ENCODE measurements around the gene KNG1.

KNG1 gene

DNA sequence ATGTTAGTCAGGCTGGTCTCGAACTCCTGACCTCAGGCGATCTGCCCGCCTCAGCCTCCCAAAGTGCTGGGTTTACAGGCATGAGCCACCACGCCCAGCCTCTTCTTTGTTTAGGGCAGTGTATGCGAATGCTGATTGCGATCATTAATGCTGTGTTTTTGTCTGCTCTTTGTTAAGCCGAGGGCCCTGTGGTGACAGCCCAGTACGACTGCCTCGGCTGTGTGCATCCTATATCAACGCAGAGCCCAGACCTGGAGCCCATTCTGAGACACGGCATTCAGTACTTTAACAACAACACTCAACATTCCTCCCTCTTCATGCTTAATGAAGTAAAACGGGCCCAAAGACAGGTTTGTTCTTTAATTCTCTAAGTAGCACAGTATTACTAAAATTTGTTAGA lies 7.8 kb downstream of the KNG1 start:
- Histone ChIP-seq H3K27ac (no peak overlapping the region), H3K9me3 (ENCODE audit: severe bottlenecking) (no peaks in the 10 kb centered on the region), H3K4me3 (ENCODE audit: low read depth, low read length) (no peak overlapping the region), H3K27me3 (ENCODE audit: insufficient read depth, low read depth, severe bottlenecking) (no peaks in the 10 kb centered on the region), H3K36me3 (no peaks in the 10 kb centered on the region)
- DNase-seq: no peak
- TF ChIP-seq, protein P1, sequence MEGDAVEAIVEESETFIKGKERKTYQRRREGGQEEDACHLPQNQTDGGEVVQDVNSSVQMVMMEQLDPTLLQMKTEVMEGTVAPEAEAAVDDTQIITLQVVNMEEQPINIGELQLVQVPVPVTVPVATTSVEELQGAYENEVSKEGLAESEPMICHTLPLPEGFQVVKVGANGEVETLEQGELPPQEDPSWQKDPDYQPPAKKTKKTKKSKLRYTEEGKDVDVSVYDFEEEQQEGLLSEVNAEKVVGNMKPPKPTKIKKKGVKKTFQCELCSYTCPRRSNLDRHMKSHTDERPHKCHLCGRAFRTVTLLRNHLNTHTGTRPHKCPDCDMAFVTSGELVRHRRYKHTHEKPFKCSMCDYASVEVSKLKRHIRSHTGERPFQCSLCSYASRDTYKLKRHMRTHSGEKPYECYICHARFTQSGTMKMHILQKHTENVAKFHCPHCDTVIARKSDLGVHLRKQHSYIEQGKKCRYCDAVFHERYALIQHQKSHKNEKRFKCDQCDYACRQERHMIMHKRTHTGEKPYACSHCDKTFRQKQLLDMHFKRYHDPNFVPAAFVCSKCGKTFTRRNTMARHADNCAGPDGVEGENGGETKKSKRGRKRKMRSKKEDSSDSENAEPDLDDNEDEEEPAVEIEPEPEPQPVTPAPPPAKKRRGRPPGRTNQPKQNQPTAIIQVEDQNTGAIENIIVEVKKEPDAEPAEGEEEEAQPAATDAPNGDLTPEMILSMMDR (IDR thresholded peaks at IDR 0.05; ENCODE audit: low read depth, low read length): no peak

DNA sequence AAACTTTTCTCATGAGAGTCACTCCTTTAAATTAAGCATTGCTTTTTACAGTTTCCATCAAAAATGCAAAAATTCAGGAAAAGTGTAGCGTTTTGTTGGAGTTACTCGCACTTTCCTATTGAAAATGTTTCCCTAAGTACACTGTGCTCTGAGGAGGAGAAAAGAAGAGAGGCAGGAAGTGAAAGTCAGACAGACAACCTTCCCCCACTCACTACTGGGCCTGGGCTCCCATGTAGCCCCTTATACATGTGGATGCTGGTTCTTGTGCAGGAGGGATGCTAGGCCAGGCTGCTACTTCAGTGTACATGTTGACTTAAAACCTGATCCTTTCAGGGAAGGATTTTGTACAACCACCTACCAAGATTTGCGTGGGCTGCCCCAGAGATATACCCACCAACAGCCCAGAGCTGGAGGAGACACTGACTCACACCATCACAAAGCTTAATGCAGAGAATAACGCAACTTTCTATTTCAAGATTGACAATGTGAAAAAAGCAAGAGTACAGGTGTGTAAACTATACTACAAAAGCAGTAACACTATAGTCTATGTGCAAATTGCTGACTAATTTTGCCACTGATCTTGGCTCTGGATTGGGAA lies 15.1 kb downstream of the KNG1 start:
- peaks cover 4% of the 10 kb centered on the region for H3K27me3 ChIP-seq (ENCODE audit: insufficient read depth, low read depth, severe bottlenecking)
- TF ChIP-seq, protein P1 (IDR thresholded peaks at IDR 0.05; ENCODE audit: low read depth, low read length): no peak
- H3K27ac ChIP-seq: no peak overlapping the region
- H3K4me3 ChIP-seq (ENCODE audit: low read depth, low read length): no peak overlapping the region
- no peaks in the 10 kb centered on the region for H3K36me3 ChIP-seq
- no peak for DNase-seq
- no peaks in the 10 kb centered on the region for H3K9me3 ChIP-seq (ENCODE audit: severe bottlenecking)

DNA sequence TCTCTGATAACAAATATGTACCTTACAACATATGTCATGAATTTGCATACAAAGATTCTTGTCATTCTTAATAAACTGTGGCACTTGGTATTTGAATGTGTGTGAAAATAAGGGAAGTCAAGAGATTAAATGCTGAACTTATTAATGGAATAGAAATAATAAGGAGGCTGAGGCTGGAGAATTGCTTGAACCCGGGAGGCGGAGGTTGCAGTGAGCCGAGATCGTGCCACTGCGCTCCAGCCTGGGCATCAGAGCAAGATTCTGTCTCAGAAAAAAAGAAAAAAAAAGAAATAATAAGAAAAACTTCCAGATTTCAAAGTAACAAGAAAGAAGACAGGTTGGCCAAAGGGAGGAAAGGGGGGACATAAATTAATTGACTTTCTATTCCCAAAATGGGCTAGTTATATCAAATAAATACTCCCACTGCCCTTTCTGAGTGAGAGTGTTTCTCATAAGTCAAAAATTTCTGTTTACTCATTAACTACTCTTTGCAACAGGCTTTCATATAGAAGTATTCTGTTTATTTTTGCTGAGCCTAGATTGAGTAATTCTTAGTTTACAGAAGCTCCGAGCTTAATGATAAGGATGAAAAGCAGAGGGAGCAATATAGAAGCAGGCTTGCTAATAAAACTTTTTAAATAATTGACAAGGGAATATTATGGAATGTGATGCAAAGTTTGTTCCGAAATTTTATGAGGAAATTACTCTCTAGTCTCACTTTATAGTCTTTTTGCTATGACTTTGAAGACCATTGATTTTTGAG lies 25.6 kb downstream of the KNG1 start:
- H3K27ac ChIP-seq: no peak overlapping the region
- H3K4me3 ChIP-seq (ENCODE audit: low read depth, low read length): no peak overlapping the region
- no peak for DNase-seq
- peaks cover 4% of the 10 kb centered on the region for H3K27me3 ChIP-seq (ENCODE audit: insufficient read depth, low read depth, severe bottlenecking)
- TF ChIP-seq, protein P1 (IDR thresholded peaks at IDR 0.05; ENCODE audit: low read depth, low read length): no peak
- H3K36me3 ChIP-seq: no peaks in the 10 kb centered on the region
- no peaks in the 10 kb centered on the region for H3K9me3 ChIP-seq (ENCODE audit: severe bottlenecking)

DNA sequence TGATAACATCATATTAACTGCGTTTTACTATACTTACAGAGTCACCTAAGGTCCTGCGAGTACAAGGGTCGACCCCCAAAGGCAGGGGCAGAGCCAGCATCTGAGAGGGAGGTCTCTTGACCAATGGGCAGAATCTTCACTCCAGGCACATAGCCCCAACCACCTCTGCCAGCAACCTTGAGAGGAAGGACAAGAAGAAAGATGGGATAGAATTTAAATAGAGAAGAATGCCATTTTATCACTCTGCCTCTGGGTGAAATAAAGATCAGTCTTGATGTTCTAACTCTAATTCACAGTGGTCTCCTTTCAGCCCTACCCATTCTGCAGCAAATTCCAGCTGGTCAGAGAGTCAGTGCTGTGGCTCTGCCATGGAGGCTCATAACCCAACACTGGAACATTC lies 26.5 kb downstream of the KNG1 start:
- H3K27me3 ChIP-seq (ENCODE audit: insufficient read depth, low read depth, severe bottlenecking): peaks cover 4% of the 10 kb centered on the region
- no peaks in the 10 kb centered on the region for H3K36me3 ChIP-seq
- TF ChIP-seq, protein P1 (IDR thresholded peaks at IDR 0.05; ENCODE audit: low read depth, low read length): no peak
- no peak overlapping the region for H3K4me3 ChIP-seq (ENCODE audit: low read depth, low read length)
- DNase-seq: no peak
- no peak overlapping the region for H3K27ac ChIP-seq
- no peaks in the 10 kb centered on the region for H3K9me3 ChIP-seq (ENCODE audit: severe bottlenecking)

DNA sequence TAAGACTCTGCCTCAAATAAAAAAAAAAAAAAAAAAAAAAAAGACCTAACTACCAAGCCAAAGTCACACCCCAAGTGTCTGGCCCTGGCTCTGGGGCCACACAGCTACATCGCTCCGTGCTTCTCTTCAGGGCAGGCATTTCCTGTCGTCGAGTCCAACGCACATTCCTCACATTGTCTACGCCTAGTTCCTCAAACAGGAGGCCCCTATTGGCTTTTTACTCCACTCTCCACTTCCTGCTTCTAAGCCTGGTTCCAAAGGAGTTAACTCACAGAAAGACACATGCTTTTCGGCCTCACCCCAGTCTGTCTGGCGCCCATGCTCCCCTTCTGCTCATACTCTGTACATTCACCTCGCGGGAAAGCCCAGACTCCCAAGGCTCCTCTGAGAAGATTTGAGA lies 28.8 kb downstream of the KNG1 start:
- H3K27ac ChIP-seq: no peak overlapping the region
- H3K4me3 ChIP-seq (ENCODE audit: low read depth, low read length): no peak overlapping the region
- no peaks in the 10 kb centered on the region for H3K9me3 ChIP-seq (ENCODE audit: severe bottlenecking)
- TF ChIP-seq, protein P1 (IDR thresholded peaks at IDR 0.05; ENCODE audit: low read depth, low read length): no peak
- DNase-seq: no peak
- no peaks in the 10 kb centered on the region for H3K36me3 ChIP-seq
- H3K27me3 ChIP-seq (ENCODE audit: insufficient read depth, low read depth, severe bottlenecking): peaks cover 4% of the 10 kb centered on the region

All from WERI-Rb-1 (cell line).